ENCODE measurements around the gene ZNF32. TPM values are rescaled to one million over a fixed set of nuclear protein-coding genes. Genes with fewer than 3 reads are reported as not detected.

The ZNF32 gene
- polyA plus RNA-seq, 1 donor from 2014 or later, result 162 TPM

GRCh38 chr10:43689618-43689954 is 40.9 kb upstream of the ZNF32 start:
- Histone ChIP-seq H3K79me2 (replicated peaks; ENCODE audit: insufficient read depth, low read length) (no peaks in the 10 kb centered on the region), H3K27ac (ENCODE audit: low read length) (no peak overlapping the region), H2AFZ (ENCODE audit: low read depth, low read length) (peak overlapping the region; percentile 12), H3K36me3 (ENCODE audit: insufficient read depth, low read length) (no peaks in the 10 kb centered on the region), H3K9me3 (ENCODE audit: low read length) (no peaks in the 10 kb centered on the region), H3K9me2 (ENCODE audit: insufficient read depth, low read length) (no peaks in the 10 kb centered on the region), H4K20me1 (ENCODE audit: insufficient read depth) (no peaks in the 10 kb centered on the region), H3F3A (ENCODE audit: insufficient read depth, low read length, poor library complexity, severe bottlenecking) (no peaks in the 10 kb centered on the region), H3K4me3 (ENCODE audit: low read length) (peak overlapping the region; percentile 92), H3K27me3 (ENCODE audit: insufficient read depth, low read depth, low read length) (peaks cover 16% of the 10 kb centered on the region), H3K4me2 (ENCODE audit: low read length) (peak overlapping the region; percentile 36), H3K9ac (ENCODE audit: low read length) (peak overlapping the region; percentile 81)
- TF ChIP-seq EP300 (conservative IDR thresholded peaks at IDR 0.05; ENCODE audit: poor library complexity, severe bottlenecking) (no peak), MXI1 (conservative IDR thresholded peaks at IDR 0.05; ENCODE audit: poor library complexity, severe bottlenecking) (no peak), CTCF (IDR thresholded peaks at IDR 0.05; ENCODE audit: poor library complexity, severe bottlenecking) (no peak), REST (IDR thresholded peaks at IDR 0.05; ENCODE audit: borderline replicate concordance) (no peak), TAF1 (IDR thresholded peaks at IDR 0.05; ENCODE audit: low read depth) (no peak), EZH2 (IDR thresholded peaks at IDR 0.05; ENCODE audit: borderline replicate concordance, insufficient read depth, low read length, poor library complexity, severe bottlenecking) (no peak), RAD21 (conservative IDR thresholded peaks at IDR 0.05) (no peak), SMC3 (conservative IDR thresholded peaks at IDR 0.05; ENCODE audit: poor library complexity) (no peak), POLR2AphosphoS5 (IDR thresholded peaks at IDR 0.05) (no peak)

GRCh38 chr10:43689007-43689491 is 40.4 kb upstream of the ZNF32 start:
- no peaks in the 10 kb centered on the region for H3K9me2 ChIP-seq (ENCODE audit: insufficient read depth, low read length)
- no peak overlapping the region for H3K4me3 ChIP-seq (ENCODE audit: low read length)
- H3K9me3 ChIP-seq (ENCODE audit: low read length), result no peaks in the 10 kb centered on the region
- H3F3A ChIP-seq (ENCODE audit: insufficient read depth, low read length, poor library complexity, severe bottlenecking), result no peaks in the 10 kb centered on the region
- H3K27ac ChIP-seq (ENCODE audit: low read length), result no peak overlapping the region
- H2AFZ ChIP-seq (ENCODE audit: low read depth, low read length), result no peak overlapping the region
- no peaks in the 10 kb centered on the region for H3K36me3 ChIP-seq (ENCODE audit: insufficient read depth, low read length)
- no peak overlapping the region for H3K4me2 ChIP-seq (ENCODE audit: low read length)
- H3K9ac ChIP-seq (ENCODE audit: low read length), result no peak overlapping the region
- no peaks in the 10 kb centered on the region for H3K79me2 ChIP-seq (replicated peaks; ENCODE audit: insufficient read depth, low read length)
- peaks cover 16% of the 10 kb centered on the region for H3K27me3 ChIP-seq (ENCODE audit: insufficient read depth, low read depth, low read length)
- no peaks in the 10 kb centered on the region for H4K20me1 ChIP-seq (ENCODE audit: insufficient read depth)
- TF ChIP-seq REST (IDR thresholded peaks at IDR 0.05; ENCODE audit: borderline replicate concordance), result no peak

All from neural cell (in vitro differentiated cells).